WTC11 (cell line): ENCODE measurements around the gene PIGU. TPM values are rescaled to one million over a fixed set of nuclear protein-coding genes. Genes with fewer than 3 reads are reported as not detected.

Experiments used
- ATAC-seq: fragments of 200-7000 bp; cut with Tn5 transposase; 2 replicates; pipeline ENCODE4 v1.10.0; 2021; ENCODE audit warnings: mild to moderate bottlenecking, moderate library complexity
- CTCF ChIA-PET: fragments of 300-600 bp; sonication (Branson Sonifier 250); formaldehyde crosslinking; loops from one replicate; lab custom pipeline; 2021; ENCODE audit warnings: antibody characterized with exemption; lab: Charles Lee
- POLR2A ChIA-PET: fragments of 350-600 bp; sonication (Branson Sonifier 250); formaldehyde crosslinking; loops from one replicate; lab custom pipeline; 2021; ENCODE audit warnings: antibody characterized with exemption; lab: Charles Lee
- DNase-seq: peaks from one replicate; pipeline ENCODE4 v3.0.0; 2021; ENCODE audit warnings: low spot score
- H3K27ac Mint-ChIP-seq: 2 replicates; pipeline ENCODE4 v1.8.0; 2021; ENCODE audit warnings: mixed read lengths
- H3K27me3 Mint-ChIP-seq: 2 replicates; pipeline ENCODE4 v1.8.0; 2021; ENCODE audit warnings: low read depth, mild to moderate bottlenecking, moderate library complexity, mixed read lengths
- H3K36me3 Mint-ChIP-seq: 2 replicates; pipeline ENCODE4 v1.8.0; 2021; ENCODE audit warnings: mixed read lengths
- H3K4me1 Mint-ChIP-seq: 2 replicates; pipeline ENCODE4 v1.8.0; 2022; ENCODE audit warnings: mixed read lengths
- H3K4me3 Mint-ChIP-seq: 2 replicates; pipeline ENCODE4 v1.8.0; 2021; ENCODE audit warnings: mild to moderate bottlenecking, moderate library complexity, mixed read lengths
- H3K9me3 Mint-ChIP-seq: 2 replicates; pipeline ENCODE4 v1.8.0; 2021; ENCODE audit warnings: mixed read lengths
- AR ChIP-seq: fragments of 250-450 bp; sonication (Bioruptor Pico); IDR thresholded peaks from 2 replicates; pipeline ENCODE4 v1.9.0; 2021; ENCODE audit warnings: mild to moderate bottlenecking
- ATF6 ChIP-seq: sonication (generic); formaldehyde crosslinking; IDR thresholded peaks from 2 replicates; pipeline ENCODE4 v1.8.1; 2023; ENCODE audit warnings: mild to moderate bottlenecking, missing genetic modification reagents
- CREM ChIP-seq: sonication (generic); formaldehyde crosslinking; IDR thresholded peaks from 2 replicates; pipeline ENCODE4 v1.8.1; 2022; ENCODE audit warnings: mild to moderate bottlenecking, missing genetic modification reagents, moderate library complexity
- CTCF ChIP-seq: fragments of 200-600 bp; IDR thresholded peaks from 2 replicates; pipeline ENCODE4 v1.8.0; 2022; ENCODE audit warnings: antibody characterized with exemption
- ETV6 ChIP-seq: sonication (generic); formaldehyde crosslinking; IDR thresholded peaks from 2 replicates; pipeline ENCODE4 v1.8.1; 2022; ENCODE audit warnings: mild to moderate bottlenecking, missing genetic modification reagents
- GABPB1 ChIP-seq: sonication (generic); formaldehyde crosslinking; IDR thresholded peaks from 2 replicates; pipeline ENCODE4 v1.8.1; 2023; ENCODE audit warnings: mild to moderate bottlenecking, missing genetic modification reagents
- GTF2I ChIP-seq: fragments of 250-450 bp; sonication (Bioruptor Pico); conservative IDR thresholded peaks from 2 replicates; pipeline ENCODE4 v1.4.0; 2021; ENCODE audit warnings: mild to moderate bottlenecking
- IRF2 ChIP-seq: sonication (generic); formaldehyde crosslinking; IDR thresholded peaks from 2 replicates; pipeline ENCODE4 v1.8.0; 2022; ENCODE audit warnings: low read depth, missing genetic modification reagents, borderline replicate concordance
- JAZF1 ChIP-seq: fragments of 250-450 bp; sonication (Bioruptor Pico); IDR thresholded peaks from 2 replicates; pipeline ENCODE4 v1.9.0; 2021; ENCODE audit warnings: moderate library complexity, mild to moderate bottlenecking, inconsistent platforms
- JUN ChIP-seq: sonication (generic); formaldehyde crosslinking; IDR thresholded peaks from 2 replicates; pipeline ENCODE4 v1.8.0; 2023; ENCODE audit warnings: mild to moderate bottlenecking, missing genetic modification reagents
- RELA ChIP-seq: sonication (generic); formaldehyde crosslinking; IDR thresholded peaks from 2 replicates; pipeline ENCODE4 v1.8.1; 2022; ENCODE audit warnings: missing genetic modification reagents, mild to moderate bottlenecking, borderline replicate concordance
- STAT6 ChIP-seq: sonication (generic); formaldehyde crosslinking; conservative IDR thresholded peaks from 2 replicates; pipeline ENCODE4 v1.8.1; 2023; ENCODE audit warnings: mild to moderate bottlenecking, low read depth, missing genetic modification reagents, moderate library complexity
- TEAD1 ChIP-seq: sonication (generic); formaldehyde crosslinking; IDR thresholded peaks from 2 replicates; pipeline ENCODE4 v1.8.0; 2022; ENCODE audit warnings: mild to moderate bottlenecking, missing genetic modification reagents
- ZNF317 ChIP-seq: sonication (generic); formaldehyde crosslinking; IDR thresholded peaks from 2 replicates; pipeline ENCODE4 v1.8.1; 2023; ENCODE audit warnings: low read depth, mild to moderate bottlenecking, moderate library complexity, missing genetic modification reagents, borderline replicate concordance
- total RNA-seq: library from RNA; stranded (reverse); gene quantifications from 3 replicates; pipeline ENCODE4 v1.2.3, GENCODE V29; 2021

PIGU gene
- total RNA-seq, 1 experiment from 2014 or later: 24.8 TPM

- TF ChIP-seq AR (CRISPR knock-in tag) (no peak), GTF2I (CRISPR knock-in tag) (no peak), RELA (CRISPR knock-in tag) (no peak), ETV6 (CRISPR knock-in tag) (no peak), ZNF317 (no peak), CREM (no peak), JUN (CRISPR knock-in tag) (no peak), STAT6 (CRISPR knock-in tag) (no peak), IRF2 (CRISPR knock-in tag) (no peak)
Measured at GRCh38 chr20:34539756-34540155, 137.1 kb downstream of the PIGU start (continued).

- no peak overlapping the region for H3K4me3 Mint-ChIP-seq
- ChIA-PET CTCF (interaction anchor here (0.5 to 3.2 kb wide), 27 partner anchors 8 to 348 kb away, joined by 3 to 22 read pairs (median 4); partner anchors contain the start of genes DYNLRB1, MAP1LC3A, PIGU and TP53INP2), POLR2A (interaction anchor here (0.6 to 0.9 kb wide), 2 partner anchors 23 to 233 kb away, joined by 3 to 4 read pairs; no protein-coding TSS in a partner anchor)
- no peaks in the 10 kb centered on the region for H3K27me3 Mint-ChIP-seq
- H3K27ac Mint-ChIP-seq: peak overlapping the region; percentile 49; the same call in 1 of the 2 replicates
- peaks cover 40% of the 10 kb centered on the region for H3K36me3 Mint-ChIP-seq
- peak; percentile 72 for DNase-seq
- peak; percentile 60 for TF ChIP-seq CTCF
- no peak for TF ChIP-seq ATF6 (CRISPR knock-in tag)
- no peak for TF ChIP-seq JAZF1 (CRISPR knock-in tag)
- TF ChIP-seq GTF2I (CRISPR knock-in tag): no peak
- TF ChIP-seq GABPB1 (CRISPR knock-in tag): peak; percentile 34; the same call in 1 of the 2 replicates
- no peak for TF ChIP-seq TEAD1 (CRISPR knock-in tag)
- TF ChIP-seq ZNF317: no peak
- H3K9me3 Mint-ChIP-seq: no peaks in the 10 kb centered on the region
- ATAC-seq: peak; percentile 70
- peaks cover under 1% of the 10 kb centered on the region; the same call in 1 of the 2 replicates for H3K4me1 Mint-ChIP-seq
Measured at GRCh38 chr20:34538671-34539123, 138.2 kb downstream of the PIGU start.
